Activated CD4-positive, alpha-beta T cell treated with anti-CD3 and anti-CD28 coated beads, Interleukin-2, amount 10 ng/mL, durations not matched to agents 24 days and 14 days (primary cell): ENCODE data around the gene PNLDC1. TPM values are rescaled to one million over a fixed set of nuclear protein-coding genes. Genes with fewer than 3 reads are reported as not detected.
A peak's percentile ranks its signal among the peaks of the same experiment; 100 is the strongest.
"Not testable (repeated sequence)": the region's sequence is repeated elsewhere in the genome, so short reads cannot be mapped to it uniquely, and the experiment has no call there.

Experiments used
- DNase-seq: peaks from one replicate; pipeline ENCODE4 v3.0.0; 2022
- H3K27ac Mint-ChIP-seq: one replicate; pipeline ENCODE4 v1.8.0; 2022; ENCODE audit warnings: mild to moderate bottlenecking, mixed read lengths
- H3K27me3 Mint-ChIP-seq: one replicate; pipeline ENCODE4 v1.8.0; 2022; ENCODE audit warnings: mixed read lengths
- H3K36me3 Mint-ChIP-seq: one replicate; pipeline ENCODE4 v1.8.0; 2022; ENCODE audit warnings: low read depth, mild to moderate bottlenecking, mixed read lengths
- H3K4me1 Mint-ChIP-seq: one replicate; pipeline ENCODE4 v1.8.0; 2021; ENCODE audit warnings: mixed read lengths
- H3K4me3 Mint-ChIP-seq: one replicate; pipeline ENCODE4 v1.8.0; 2022; ENCODE audit warnings: mild to moderate bottlenecking, moderate library complexity, mixed read lengths
- H3K9me3 Mint-ChIP-seq: one replicate; pipeline ENCODE4 v1.8.0; 2021; ENCODE audit warnings: mixed read lengths
- intact Hi-C: fragments of 100-400 bp; cut with micrococcal nuclease; formaldehyde crosslinking; loops from one replicate; pipeline ENCODE4 v1.15.1; 2023
- total RNA-seq: library from RNA; stranded (reverse); gene quantifications from 2 replicates; pipeline ENCODE4 v1.2.3, GENCODE V29; 2022

PNLDC1 gene
- total RNA-seq, 1 donor from 2014 or later: 0.40 TPM

- H3K27ac Mint-ChIP-seq, H3K27me3 Mint-ChIP-seq, H3K4me3 Mint-ChIP-seq, intact Hi-C loops, H3K9me3 Mint-ChIP-seq, DNase-seq: not testable (repeated sequence)
- peaks cover 64% of the 10 kb centered on the region for H3K36me3 Mint-ChIP-seq
- peaks cover 20% of the 10 kb centered on the region for H3K4me1 Mint-ChIP-seq
Observed at GRCh38 chr6:159794976-159795375, 5.1 kb upstream of the PNLDC1 start.

GRCh38 chr6:159797554-159797953 is 2.5 kb upstream of the PNLDC1 start:
- H3K36me3 Mint-ChIP-seq: peaks cover 51% of the 10 kb centered on the region
- H3K27me3 Mint-ChIP-seq: no peaks in the 10 kb centered on the region

GRCh38 chr6:159801935-159802334 is 1.9 kb downstream of the PNLDC1 start:
- H3K9me3 Mint-ChIP-seq: no peaks in the 10 kb centered on the region
- no peaks in the 10 kb centered on the region for H3K27me3 Mint-ChIP-seq
- H3K36me3 Mint-ChIP-seq: peaks cover 27% of the 10 kb centered on the region
- H3K4me3 Mint-ChIP-seq: no peak overlapping the region
- DNase-seq: no peak
- no peak overlapping the region for H3K27ac Mint-ChIP-seq
- intact Hi-C loops: no loop called here
- H3K4me1 Mint-ChIP-seq: peaks cover 5% of the 10 kb centered on the region

More at GRCh38 chr6:159797554-159797953, 2.5 kb upstream of the PNLDC1 start:
- no peak overlapping the region for H3K27ac Mint-ChIP-seq
- H3K4me3 Mint-ChIP-seq: no peak overlapping the region
- peaks cover 9% of the 10 kb centered on the region for H3K4me1 Mint-ChIP-seq
- no peaks in the 10 kb centered on the region for H3K9me3 Mint-ChIP-seq
- no peak for DNase-seq
- intact Hi-C loops: no loop called here

GRCh38 chr6:159804504-159804903 is 4.4 kb downstream of the PNLDC1 start:
- Mint-ChIP-seq H3K9me3 (no peaks in the 10 kb centered on the region), H3K4me3 (no peak overlapping the region), H3K27ac (no peak overlapping the region), H3K27me3 (no peaks in the 10 kb centered on the region), H3K36me3 (peaks cover 5% of the 10 kb centered on the region), H3K4me1 (peaks cover under 1% of the 10 kb centered on the region)
- DNase-seq: no peak
- intact Hi-C loops: no loop called here

- Mint-ChIP-seq H3K4me1 (peaks cover 2% of the 10 kb centered on the region), H3K9me3 (no peaks in the 10 kb centered on the region), H3K27me3 (no peaks in the 10 kb centered on the region), H3K4me3 (no peak overlapping the region), H3K27ac (no peak overlapping the region), H3K36me3 (peaks cover 4% of the 10 kb centered on the region)
- intact Hi-C loops: no loop called here
- no peak for DNase-seq
Observed at GRCh38 chr6:159805440-159806020, 5.5 kb downstream of the PNLDC1 start.

GRCh38 chr6:159806021-159806458 is 6.0 kb downstream of the PNLDC1 start:
- intact Hi-C loops: no loop called here
- Mint-ChIP-seq H3K4me3 (no peak overlapping the region), H3K4me1 (peaks cover 2% of the 10 kb centered on the region), H3K27me3 (no peaks in the 10 kb centered on the region), H3K27ac (no peak overlapping the region), H3K9me3 (no peaks in the 10 kb centered on the region), H3K36me3 (peaks cover 2% of the 10 kb centered on the region)
- DNase-seq: no peak

- no peak overlapping the region for H3K27ac Mint-ChIP-seq
Observed at GRCh38 chr6:159807150-159807858, 7.2 kb downstream of the PNLDC1 start.

GRCh38 chr6:159808647-159809046 is 8.6 kb downstream of the PNLDC1 start:
- no peak overlapping the region for H3K4me3 Mint-ChIP-seq
- H3K27me3 Mint-ChIP-seq: no peaks in the 10 kb centered on the region
- peaks cover 2% of the 10 kb centered on the region for H3K36me3 Mint-ChIP-seq
- DNase-seq: no peak
- intact Hi-C loops: no loop called here
- H3K9me3 Mint-ChIP-seq: no peaks in the 10 kb centered on the region
- H3K4me1 Mint-ChIP-seq: peaks cover 6% of the 10 kb centered on the region
- H3K27ac Mint-ChIP-seq: no peak overlapping the region

More at GRCh38 chr6:159807150-159807858, 7.2 kb downstream of the PNLDC1 start:
- no peak for DNase-seq
- intact Hi-C loops: no loop called here
- Mint-ChIP-seq H3K36me3 (peaks cover 2% of the 10 kb centered on the region), H3K27me3 (no peaks in the 10 kb centered on the region), H3K4me1 (peaks cover 6% of the 10 kb centered on the region), H3K9me3 (no peaks in the 10 kb centered on the region), H3K4me3 (no peak overlapping the region)

GRCh38 chr6:159809149-159809548 is 9.1 kb downstream of the PNLDC1 start:
- intact Hi-C loops: no loop called here
- Mint-ChIP-seq H3K27ac (no peak overlapping the region), H3K4me1 (peaks cover 6% of the 10 kb centered on the region), H3K27me3 (no peaks in the 10 kb centered on the region), H3K9me3 (no peaks in the 10 kb centered on the region), H3K36me3 (peaks cover 2% of the 10 kb centered on the region), H3K4me3 (no peak overlapping the region)
- no peak for DNase-seq

- Mint-ChIP-seq H3K27me3 (no peaks in the 10 kb centered on the region), H3K9me3 (no peaks in the 10 kb centered on the region), H3K27ac (no peak overlapping the region), H3K4me1 (peaks cover 7% of the 10 kb centered on the region), H3K36me3 (peaks cover 2% of the 10 kb centered on the region), H3K4me3 (no peak overlapping the region)
- intact Hi-C loops: no loop called here
- DNase-seq: no peak
Observed at GRCh38 chr6:159813781-159814180, 13.7 kb downstream of the PNLDC1 start.

GRCh38 chr6:159815410-159815809 is 15.3 kb downstream of the PNLDC1 start:
- H3K4me3 Mint-ChIP-seq: no peak overlapping the region
- DNase-seq: no peak
- no peaks in the 10 kb centered on the region for H3K9me3 Mint-ChIP-seq
- no peaks in the 10 kb centered on the region for H3K36me3 Mint-ChIP-seq
- intact Hi-C loops: no loop called here
- peaks cover 16% of the 10 kb centered on the region for H3K4me1 Mint-ChIP-seq
- H3K27ac Mint-ChIP-seq: peak overlapping the region; percentile 0
- H3K27me3 Mint-ChIP-seq: no peaks in the 10 kb centered on the region

- intact Hi-C loops, H3K36me3 Mint-ChIP-seq, H3K27ac Mint-ChIP-seq, DNase-seq, H3K4me3 Mint-ChIP-seq, H3K27me3 Mint-ChIP-seq, H3K9me3 Mint-ChIP-seq: not testable (repeated sequence)
- peaks cover 17% of the 10 kb centered on the region for H3K4me1 Mint-ChIP-seq
Observed at GRCh38 chr6:159816775-159817174, 16.7 kb downstream of the PNLDC1 start.

- no peak for DNase-seq
- no peaks in the 10 kb centered on the region for H3K9me3 Mint-ChIP-seq
- no peaks in the 10 kb centered on the region for H3K36me3 Mint-ChIP-seq
- H3K27me3 Mint-ChIP-seq: no peaks in the 10 kb centered on the region
- intact Hi-C loops: no loop called here
- no peak overlapping the region for H3K4me3 Mint-ChIP-seq
- H3K4me1 Mint-ChIP-seq: peaks cover 17% of the 10 kb centered on the region
- no peak overlapping the region for H3K27ac Mint-ChIP-seq
Observed at GRCh38 chr6:159817951-159818739, 18.1 kb downstream of the PNLDC1 start.

- Mint-ChIP-seq H3K27ac (peak overlapping the region; percentile 88), H3K4me3 (peak overlapping the region; percentile 78)
Observed at GRCh38 chr6:159819098-159819497, 19.0 kb downstream of the PNLDC1 start.

More at GRCh38 chr6:159819098-159819497, 19.0 kb downstream of the PNLDC1 start:
- H3K36me3 Mint-ChIP-seq: no peaks in the 10 kb centered on the region
- intact Hi-C loops: no loop called here
- H3K9me3 Mint-ChIP-seq: no peaks in the 10 kb centered on the region
- H3K27me3 Mint-ChIP-seq: no peaks in the 10 kb centered on the region
- DNase-seq: no peak
- H3K4me1 Mint-ChIP-seq: peaks cover 17% of the 10 kb centered on the region
